HepG2 (cell line): ENCODE results near the gene IFITM10. TPM values are rescaled to one million over a fixed set of nuclear protein-coding genes. Genes with fewer than 3 reads are reported as not detected.

Experiments
- ATF7-NPFF ChIP-seq: sonication (generic); formaldehyde crosslinking; IDR thresholded peaks from 2 replicates; pipeline ENCODE4 v1.8.1; 2023; ENCODE audit warnings: mild to moderate bottlenecking, low read depth, missing genetic modification reagents, moderate library complexity
- DNMT1 ChIP-seq: sonication (generic); formaldehyde crosslinking; IDR thresholded peaks from 2 replicates; pipeline ENCODE4 v1.5.1; 2020; ENCODE audit warnings: mild to moderate bottlenecking, missing genetic modification reagents
- FOXP4 ChIP-seq: sonication (generic); formaldehyde crosslinking; IDR thresholded peaks from 2 replicates; pipeline ENCODE4 v1.4.0; 2020; ENCODE audit warnings: missing genetic modification reagents
- GATAD2A ChIP-seq: IDR thresholded peaks from 2 replicates; pipeline ENCODE4 v1.6.1; 2016
- HNF1B ChIP-seq: sonication (generic); formaldehyde crosslinking; IDR thresholded peaks from 2 replicates; pipeline ENCODE4 v1.5.1; 2020; ENCODE audit warnings: mild to moderate bottlenecking, moderate library complexity, missing genetic modification reagents
- HNRNPH1 ChIP-seq: fragments of 200-400 bp; formaldehyde crosslinking; optimal IDR thresholded peaks from 2 replicates; pipeline ENCODE3; 2017; ENCODE audit warnings: mild to moderate bottlenecking, low read depth, low read length
- HNRNPLL ChIP-seq: fragments of 200-400 bp; formaldehyde crosslinking; IDR thresholded peaks from 2 replicates; pipeline ENCODE4 v1.6.1; 2017; ENCODE audit warnings: mild to moderate bottlenecking, low read depth, low read length; ENCODE audit not compliant: poor library complexity, severe bottlenecking
- LBX2 ChIP-seq: sonication (generic); formaldehyde crosslinking; IDR thresholded peaks from 2 replicates; pipeline ENCODE4 v1.5.0; 2020; ENCODE audit warnings: missing genetic modification reagents, mild to moderate bottlenecking, borderline replicate concordance
- NR2F1 ChIP-seq, 2 experiments: fragments of 450-650 bp in 1 of 2; formaldehyde crosslinking in 1 of 2; IDR thresholded peaks; 2 replicates each; pipeline versions ENCODE4 v1.5.0 to v1.6.1; 2016 to 2020; ENCODE audit warnings: mild to moderate bottlenecking in 1 of 2, missing compliant biosample characterization in 1 of 2, missing genetic modification reagents in 1 of 2, moderate library complexity in 1 of 2
- RXRB ChIP-seq: IDR thresholded peaks from 2 replicates; pipeline ENCODE4 v1.6.1; 2016; ENCODE audit warnings: borderline replicate concordance, missing genetic modification reagents, missing compliant biosample characterization
- SIN3A ChIP-seq: IDR thresholded peaks from 2 replicates; pipeline ENCODE4 v1.6.1; 2011; ENCODE audit warnings: low read depth, mild to moderate bottlenecking, control low read depth, low read length, borderline replicate concordance
- SIX4 ChIP-seq: sonication (generic); formaldehyde crosslinking; IDR thresholded peaks from 2 replicates; pipeline ENCODE4 v1.4.0; 2020; ENCODE audit warnings: missing genetic modification reagents
- SKI ChIP-seq: fragments of 450-650 bp; IDR thresholded peaks from one replicate; pipeline ENCODE4 v1.6.1; 2018; ENCODE audit warnings: mild to moderate bottlenecking; ENCODE audit not compliant: partially characterized antibody
- TARDBP ChIP-seq: sonication (generic); formaldehyde crosslinking; IDR thresholded peaks from 2 replicates; pipeline ENCODE4 v1.8.0; 2022; ENCODE audit warnings: mild to moderate bottlenecking, missing genetic modification reagents
- ZBTB38 ChIP-seq: sonication (generic); formaldehyde crosslinking; IDR thresholded peaks from 2 replicates; pipeline ENCODE4 v1.5.1; 2020; ENCODE audit warnings: mild to moderate bottlenecking, missing genetic modification reagents
- ZNF180 ChIP-seq: sonication (generic); formaldehyde crosslinking; IDR thresholded peaks from 2 replicates; pipeline ENCODE4 v1.4.0; 2020; ENCODE audit warnings: low read depth, missing genetic modification reagents, borderline replicate concordance
- ZNF207 ChIP-seq: fragments of 450-650 bp; IDR thresholded peaks from 2 replicates; pipeline ENCODE4 v1.6.1; 2016; ENCODE audit warnings: antibody characterized with exemption, borderline replicate concordance
- ZNF251 ChIP-seq: sonication (generic); formaldehyde crosslinking; IDR thresholded peaks from 2 replicates; pipeline ENCODE4 v1.9.0; 2021; ENCODE audit warnings: mild to moderate bottlenecking, missing genetic modification reagents
- ZNF264 ChIP-seq: sonication (generic); formaldehyde crosslinking; IDR thresholded peaks from 2 replicates; pipeline ENCODE4 v1.4.0; 2020; ENCODE audit warnings: missing genetic modification reagents
- ZNF3 ChIP-seq: IDR thresholded peaks from 2 replicates; pipeline ENCODE4 v1.7.0; 2017; ENCODE audit warnings: inconsistent platforms
- ZNF770 ChIP-seq: sonication (generic); formaldehyde crosslinking; IDR thresholded peaks from 2 replicates; pipeline ENCODE4 v1.5.0; 2020; ENCODE audit warnings: mild to moderate bottlenecking, missing genetic modification reagents
- ZNF775 ChIP-seq: sonication (generic); formaldehyde crosslinking; IDR thresholded peaks from 2 replicates; pipeline ENCODE4 v1.4.0; 2020; ENCODE audit warnings: missing genetic modification reagents, mild to moderate bottlenecking, moderate library complexity, borderline replicate concordance
- ZNF788 ChIP-seq: sonication (generic); formaldehyde crosslinking; IDR thresholded peaks from 2 replicates; pipeline ENCODE4 v1.5.0; 2020; ENCODE audit warnings: mild to moderate bottlenecking, missing genetic modification reagents, borderline replicate concordance
- polyA plus RNA-seq, 8 experiments: library from polyadenylated mRNA; depleted of rRNA in 3 of 8; stranded (reverse) in 7 of 8; unstranded in 1 of 8; fragments of >200 nt; fragmentation: Illumina TruSeq in 4 of 8; extraction: Trizol in 4 of 8; gene quantifications; 2 replicates each; pipeline versions ENCODE4 v1.2.1 to v1.2.3, GENCODE V29; 2011 to 2016; ENCODE audit warnings: low read depth in 4 of 8, missing spikeins in 1 of 8, mixed read lengths in 1 of 8; ENCODE audit not compliant: insufficient read depth in 1 of 8
- total RNA-seq, 5 experiments: library from RNA; depleted of rRNA; stranded (reverse); fragments of >200 nt; fragmentation: Illumina TruSeq; extraction: Trizol; gene quantifications; 2 replicates each; pipeline ENCODE4 v1.2.3, GENCODE V29; 2016; ENCODE audit warnings: low read depth in 1 of 5

Gene IFITM10
- total and polyA plus RNA-seq, 2 of the 13 experiments (the other 11 are each of a cell fraction or from before 2014, with no cell fraction given), result 0.09 to 0.13 TPM

- TF ChIP-seq HNF1B (CRISPR knock-in tag) (peak; percentile 22; the same call in 1 of the 2 replicates), ZNF770 (CRISPR knock-in tag) (peak; percentile 57; the same call in 1 of the 2 replicates), LBX2 (no peak), ZBTB38 (CRISPR knock-in tag) (no peak), TARDBP (CRISPR knock-in tag) (no peak), RXRB (CRISPR knock-in tag) (no peak), FOXP4 (0 out of 2 replicates have a peak, but pooled peaks have one; percentile 12), ZNF180 (no peak), ZNF251 (CRISPR knock-in tag) (no peak), SIN3A (no peak), HNRNPLL (peak; percentile 33), ATF7-NPFF (CRISPR knock-in tag) (no peak), ZNF788 (CRISPR knock-in tag) (0 out of 2 replicates have a peak, but pooled peaks have one; percentile 36), ZNF207 (no peak), NR2F1 (CRISPR knock-in tag; IDR thresholded peaks at IDR 0.05) (no peak), ZNF775 (CRISPR knock-in tag) (no peak), SIX4 (CRISPR knock-in tag) (no peak), HNRNPH1 (no peak), DNMT1 (CRISPR knock-in tag) (0 out of 2 replicates have a peak, but pooled peaks have one; percentile 45), SKI (peak; percentile 16), ZNF264 (CRISPR knock-in tag) (no peak), GATAD2A (CRISPR knock-in tag) (0 out of 2 replicates have a peak, but pooled peaks have one; percentile 25), ZNF3 (no peak)
These were observed 33.5 kb upstream of the IFITM10 start (continued) for GRCh38 chr11:1783725-1784529.
